SU-DHL-6 (cell line): Measurements from ENCODE around the gene RERGL.

Experiments used
- CTCF ChIP-seq: fragments of 200-600 bp; sonication (generic); IDR thresholded peaks from one replicate; pipeline ENCODE4 v1.5.1; 2017; ENCODE audit warnings: antibody characterized with exemption, mild to moderate bottlenecking, low read length, moderate library complexity; ENCODE audit not compliant: insufficient read depth, poor library complexity, severe bottlenecking
- EZH2phosphoT487 ChIP-seq: fragments of 200-600 bp; sonication (generic), shearing (Covaris generic); conservative IDR thresholded peaks from 2 replicates; pipeline ENCODE4 v1.6.1; 2018; ENCODE audit warnings: mild to moderate bottlenecking, antibody characterized with exemption, low read length, moderate library complexity, mixed read lengths

- TF ChIP-seq CTCF (no peak), EZH2phosphoT487 (no peak)
These were observed 32.9 kb downstream of the RERGL start for GRCh38 chr12:18057051-18057450.
